Head of caudate nucleus (tissue), 42 donors: ENCODE data around the gene CDK2AP2.
"Not testable (repeated sequence)": the region's sequence is repeated elsewhere in the genome, so short reads cannot be mapped to it uniquely, and the experiment has no call there.

Experiments
- DNase-seq, 42 donors: peaks; one replicate each; pipeline versions ENCODE4 v3.0.0 to v3.0.0-alpha.2; 2020 to 2021; ENCODE audit warnings: mixed read lengths in 7 of 42
- intact Hi-C: fragments of 100-400 bp; cut with DNase I; formaldehyde crosslinking; loops from one replicate; pipeline ENCODE4 v1.15.0; 2022

Gene CDK2AP2

DNA sequence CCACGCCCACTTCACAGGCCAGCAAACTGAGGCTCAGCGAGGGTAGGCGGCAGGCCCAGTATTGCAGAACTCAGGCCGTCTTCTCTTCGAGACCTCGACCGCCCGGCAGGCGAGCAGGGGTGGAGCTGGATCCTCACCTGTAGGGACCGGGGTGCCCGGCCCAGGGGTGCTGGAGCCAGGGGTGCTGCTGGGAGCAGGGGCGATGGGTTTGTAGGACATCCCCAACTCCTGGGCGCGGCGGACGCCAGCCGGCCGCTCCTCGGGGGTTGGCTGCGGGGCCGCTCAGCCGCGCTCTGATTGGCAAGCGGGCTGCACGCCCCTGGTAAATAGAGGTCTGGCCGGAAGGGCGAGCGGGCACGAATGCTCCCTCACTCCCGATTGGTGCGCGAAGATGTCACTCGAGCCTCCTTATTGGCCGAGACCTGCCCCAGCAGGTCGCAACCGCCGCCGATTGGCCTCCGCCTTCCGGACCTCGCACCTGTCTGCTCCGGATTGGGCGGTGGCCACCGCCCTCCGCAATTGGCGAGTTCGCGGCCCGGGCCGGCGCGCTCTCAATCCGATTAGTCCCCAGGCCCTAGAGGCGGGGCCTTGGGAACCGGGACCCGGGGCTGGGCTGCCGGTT lies at the start of gene CDK2AP2:
TSS of gene CDK2AP2 (minus strand) at position 299 of the 622 bp plus-strand sequence. CDS start at position 219, 80 bp downstream.
- intact Hi-C loops, result loop anchor here (5.0 kb wide), 1 partner anchor 116 kb away; the partner anchor contains the start of gene RAD9A
- DNase-seq, result peak; percentile 98 to 100 (median 99)

DNA sequence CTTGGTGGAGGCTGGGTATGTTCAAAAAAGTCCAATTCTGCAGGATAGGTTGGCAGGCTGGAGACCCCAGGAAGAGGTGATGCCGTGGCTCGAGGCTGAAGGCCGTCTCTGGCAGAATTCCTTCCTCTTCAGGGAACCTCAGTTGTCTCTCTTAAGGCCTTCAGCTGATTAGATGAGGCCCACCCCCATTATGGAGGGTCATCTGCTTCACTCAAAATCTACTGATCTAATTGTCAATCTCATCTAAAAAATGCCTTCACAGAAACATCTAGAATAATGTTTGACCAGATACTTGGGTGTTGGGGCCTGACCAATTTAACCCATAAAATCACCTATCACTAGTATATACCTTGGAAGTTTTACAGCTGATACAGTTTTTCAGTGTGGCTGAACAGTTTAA lies 48.3 kb upstream of the CDK2AP2 start:
- no peak for DNase-seq

DNA sequence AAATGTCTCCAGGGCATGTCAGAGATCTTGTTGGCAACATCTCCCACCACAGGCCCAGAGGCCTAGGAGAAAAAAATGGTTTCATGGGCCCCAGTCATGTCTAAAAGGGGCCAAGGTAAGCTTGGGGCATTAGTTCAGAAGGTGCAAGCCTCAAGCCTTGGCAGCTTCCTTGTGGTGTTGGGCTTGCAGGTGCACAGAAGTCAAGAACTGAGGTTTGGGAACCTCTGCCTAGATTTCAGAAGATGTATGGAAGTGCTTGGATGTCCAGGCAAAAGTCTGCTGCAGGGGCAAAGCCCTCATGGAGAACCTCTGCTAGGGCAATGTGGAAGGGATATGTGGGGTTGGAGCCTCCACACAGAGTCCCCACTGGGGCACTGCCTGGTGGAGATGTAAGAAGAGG lies 43.7 kb upstream of the CDK2AP2 start:
- intact Hi-C loops, DNase-seq: not testable (repeated sequence)

More for the DNA sequence above, 48.3 kb upstream of the CDK2AP2 start:
- intact Hi-C loops, result no loop called here

DNA sequence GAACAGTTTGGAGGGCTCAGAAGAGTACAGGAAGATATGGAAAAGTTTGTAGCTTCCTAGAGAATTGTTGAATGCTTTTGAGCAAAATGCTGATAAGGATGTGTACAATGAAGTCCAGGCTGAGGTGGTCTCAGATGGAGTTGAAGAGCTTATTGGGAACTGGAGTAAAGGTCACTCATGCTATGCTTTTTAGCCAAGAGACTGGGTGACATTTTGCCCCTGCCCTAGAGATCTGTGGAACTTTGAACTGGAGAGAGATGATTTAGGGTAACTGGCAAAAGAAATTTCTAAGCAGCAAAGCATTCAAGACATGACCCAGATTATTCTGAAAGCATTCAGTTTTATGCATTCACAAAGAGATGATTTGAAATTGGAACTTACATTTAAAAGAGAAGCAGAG lies 43.2 kb upstream of the CDK2AP2 start:
- intact Hi-C loops, result no loop called here
- DNase-seq, result no peak

DNA sequence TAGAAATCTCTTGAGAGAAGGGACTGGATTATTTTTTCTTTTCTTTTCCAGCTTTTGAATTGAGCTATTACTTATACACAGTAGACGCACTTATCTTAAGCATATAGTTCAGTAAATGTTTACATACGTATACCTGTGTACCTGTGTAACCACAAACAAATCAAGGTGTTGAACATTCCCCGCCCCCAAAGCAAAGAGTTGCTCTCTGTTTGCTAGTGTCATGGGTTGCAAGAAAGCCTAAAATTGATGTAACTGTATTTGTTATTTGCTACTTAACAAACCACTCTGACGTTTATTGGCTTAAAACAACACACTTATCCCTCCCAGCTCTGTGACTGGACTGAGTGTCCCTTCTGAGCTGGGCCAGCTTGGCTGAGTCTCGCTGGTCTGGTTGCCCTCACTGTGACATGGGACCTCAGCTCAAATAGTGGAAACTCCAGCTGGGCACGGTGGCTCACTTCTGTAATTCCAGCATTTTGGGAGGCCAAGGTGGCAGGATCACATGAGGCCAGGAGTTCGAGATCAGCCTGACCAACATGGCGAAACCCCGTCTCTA lies 40.7 kb upstream of the CDK2AP2 start:
- no peak for DNase-seq
- intact Hi-C loops, result no loop called here

GRCh38 chr11:67548112-67548511 lies 40.1 kb upstream of the CDK2AP2 start:
- DNase-seq, intact Hi-C loops: not testable (repeated sequence)

DNA sequence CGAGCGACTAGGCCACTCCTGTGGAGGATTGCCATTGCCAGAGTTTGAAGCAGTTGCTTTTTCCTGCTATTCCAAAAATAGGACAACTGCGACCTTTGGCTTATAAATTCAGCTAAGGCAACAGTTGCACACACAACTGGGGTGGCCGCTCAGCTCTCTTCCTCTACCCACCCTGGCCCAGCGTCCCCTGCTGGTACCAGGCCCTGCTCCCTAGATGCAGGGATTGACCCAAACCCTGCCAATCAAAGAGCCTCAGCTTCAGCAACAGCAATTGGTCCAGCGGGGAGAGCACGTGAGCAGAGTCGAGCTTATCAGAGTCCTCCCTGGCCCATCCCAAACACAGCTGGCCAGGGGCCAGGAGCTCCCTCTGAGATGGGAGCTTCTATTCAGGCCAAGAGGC lies 37.3 kb upstream of the CDK2AP2 start:
- intact Hi-C loops, result no loop called here
- DNase-seq, result no peak

- intact Hi-C loops, result no loop called here
- DNase-seq, result no peak
These were observed 36.8 kb upstream of the CDK2AP2 start for GRCh38 chr11:67544616-67545242.

GRCh38 chr11:67543585-67543984 lies 35.6 kb upstream of the CDK2AP2 start:
- intact Hi-C loops, result no loop called here
- no peak for DNase-seq

DNA sequence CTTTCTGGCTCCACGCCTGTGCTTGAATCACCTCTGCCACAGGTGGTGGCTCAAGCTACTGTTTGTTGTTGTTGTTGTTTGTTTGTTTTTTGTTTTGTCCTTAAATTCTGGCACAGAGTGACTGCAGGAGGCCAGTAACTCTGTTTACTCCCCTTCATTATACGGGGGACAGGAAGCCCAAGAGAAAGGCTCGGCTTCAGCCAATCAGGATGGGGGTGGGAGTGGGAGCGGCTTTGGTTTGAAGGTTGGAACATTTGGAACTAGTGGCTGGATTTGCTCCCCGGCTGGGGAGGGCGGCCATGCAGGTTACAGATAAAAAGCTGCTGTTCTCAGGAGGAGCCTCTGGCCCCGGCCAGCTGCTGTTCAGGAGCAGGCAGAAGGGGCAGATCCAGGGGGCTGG lies 35.0 kb upstream of the CDK2AP2 start:
- no peak for DNase-seq
- intact Hi-C loops, result no loop called here

- intact Hi-C loops, result no loop called here
- DNase-seq, result no peak
These were observed 34.2 kb upstream of the CDK2AP2 start for GRCh38 chr11:67542169-67542568.

GRCh38 chr11:67541198-67541597 lies 33.2 kb upstream of the CDK2AP2 start:
- intact Hi-C loops, result no loop called here
- DNase-seq, result no peak

DNA sequence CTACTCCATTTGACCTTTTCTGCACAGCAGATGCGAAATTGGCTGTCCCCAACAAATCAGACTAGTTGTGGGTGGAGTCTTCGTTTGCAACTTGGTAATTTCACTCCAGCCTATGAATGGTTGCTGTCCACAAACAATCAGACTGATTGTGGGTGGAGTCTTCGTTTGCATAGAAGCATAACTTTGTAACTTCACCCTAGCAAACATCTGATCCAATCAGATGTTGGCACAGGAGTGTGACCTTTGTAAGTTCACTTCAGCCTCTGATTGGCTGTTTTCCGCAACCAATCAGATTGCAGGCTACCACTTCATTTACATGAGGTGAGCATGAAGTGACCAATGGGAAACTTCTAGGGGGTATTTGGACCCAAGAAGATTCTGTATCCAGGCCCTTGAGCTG lies 31.6 kb upstream of the CDK2AP2 start:
- intact Hi-C loops, result no loop called here

GRCh38 chr11:67538823-67539505 lies 31.0 kb upstream of the CDK2AP2 start:
- intact Hi-C loops, result no loop called here
- DNase-seq, result no peak

More for the DNA sequence above, 31.6 kb upstream of the CDK2AP2 start:
- DNase-seq, result no peak

- DNase-seq, result no peak
- intact Hi-C loops, result no loop called here
These were observed 30.3 kb upstream of the CDK2AP2 start for GRCh38 chr11:67538306-67538705.

- intact Hi-C loops, result no loop called here
- no peak for DNase-seq
These were observed 27.6 kb upstream of the CDK2AP2 start for GRCh38 chr11:67535561-67535960.

GRCh38 chr11:67534070-67534679 lies 26.2 kb upstream of the CDK2AP2 start:
- intact Hi-C loops, result no loop called here
- no peak for DNase-seq

DNA sequence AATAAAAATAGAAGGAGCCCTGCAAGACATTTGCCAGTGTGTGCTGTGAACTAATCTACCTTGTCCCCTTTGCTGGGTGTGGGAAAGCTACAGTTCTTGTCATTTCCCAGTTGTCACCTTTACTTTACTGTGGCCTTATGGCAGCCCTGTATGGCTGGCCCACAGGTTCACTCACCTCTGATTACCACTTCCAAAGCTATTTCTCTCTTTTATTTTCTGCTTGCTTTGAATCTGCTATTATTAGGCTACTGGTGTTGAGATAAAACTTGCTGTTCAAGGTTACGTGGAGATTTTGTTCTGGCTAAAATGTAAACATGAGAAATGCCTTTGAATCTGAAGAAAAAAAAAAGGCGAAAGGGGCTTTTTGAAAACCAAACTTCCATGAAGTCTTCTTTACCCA lies 24.9 kb upstream of the CDK2AP2 start:
- DNase-seq, result no peak
- intact Hi-C loops, result no loop called here

DNA sequence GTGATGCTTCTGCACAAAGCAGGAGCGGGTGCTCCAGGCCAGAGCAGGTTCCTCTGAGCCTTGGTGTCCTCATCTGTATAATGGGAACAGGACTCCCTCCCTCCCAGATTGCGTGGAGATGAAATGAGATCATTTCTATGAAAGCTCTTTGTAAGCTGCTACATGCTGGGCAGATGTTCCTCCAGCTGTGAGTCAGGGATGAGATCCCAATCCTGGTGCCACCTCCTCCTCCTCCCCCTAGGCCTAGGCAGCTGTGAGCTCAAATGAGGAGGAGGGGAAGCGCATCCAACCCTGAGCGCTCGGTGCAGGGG lies 22.3 kb upstream of the CDK2AP2 start:
- DNase-seq, result peak in 4 of 42 donors; percentile 9 to 39 (median 19)
- intact Hi-C loops, result no loop called here

DNA sequence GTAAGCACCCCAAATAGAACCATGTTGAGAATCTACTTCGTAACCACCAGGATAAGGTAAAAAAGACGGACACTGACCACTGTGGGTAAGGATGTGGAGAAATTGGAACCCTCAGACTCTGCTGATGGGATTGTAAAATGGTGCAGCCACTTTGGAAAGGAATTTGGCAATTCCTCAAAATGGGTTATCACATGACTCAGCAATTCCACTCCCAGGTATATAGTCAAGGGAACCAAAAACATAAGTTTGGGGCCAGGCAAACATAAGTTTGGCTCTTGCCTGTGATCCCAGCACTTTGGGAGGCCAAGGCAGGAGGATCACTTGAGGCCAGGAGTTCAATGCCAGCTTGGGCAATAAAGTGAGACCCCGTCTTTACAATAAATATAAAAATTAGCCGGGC lies 20.4 kb upstream of the CDK2AP2 start:
- intact Hi-C loops, result no loop called here
- no peak for DNase-seq
